Skeletal muscle tissue (tissue), 4 donors: ENCODE measurements around the gene FTO. TPM values are rescaled to one million over a fixed set of nuclear protein-coding genes. Genes with fewer than 3 reads are reported as not detected.

Experiments used
- H3K27ac ChIP-seq: one replicate; pipeline ENCODE4 v1.7.0; 2013; ENCODE audit warnings: mild to moderate bottlenecking, low read depth, low read length, inconsistent platforms
- H3K27me3 ChIP-seq, 3 donors: one replicate each; pipeline ENCODE4 v1.7.0; 2013; ENCODE audit warnings: low read length in 3 of 3; ENCODE audit not compliant: control insufficient read depth in 3 of 3, insufficient read depth in 3 of 3
- H3K36me3 ChIP-seq, 3 donors: one replicate each; pipeline ENCODE4 v1.7.0; 2013; ENCODE audit warnings: low read length in 3 of 3; ENCODE audit not compliant: control insufficient read depth in 3 of 3, insufficient read depth in 3 of 3
- H3K4me1 ChIP-seq, 3 donors: one replicate each; pipeline ENCODE4 v1.7.0; 2013; ENCODE audit warnings: low read length in 3 of 3, mild to moderate bottlenecking in 3 of 3; ENCODE audit not compliant: control insufficient read depth in 3 of 3, insufficient read depth in 3 of 3
- H3K4me3 ChIP-seq, 3 donors: one replicate each; pipeline ENCODE4 v1.7.0; 2013; ENCODE audit warnings: low read length in 3 of 3
- H3K9ac ChIP-seq, 3 donors: one replicate each; pipeline ENCODE4 v1.7.0; 2013; ENCODE audit warnings: low read length in 3 of 3, mild to moderate bottlenecking in 3 of 3, moderate library complexity in 2 of 3, low read depth in 1 of 3
- H3K9me3 ChIP-seq, 3 donors: one replicate each; pipeline ENCODE4 v1.7.0; 2013; ENCODE audit warnings: low read length in 3 of 3; ENCODE audit not compliant: control insufficient read depth in 3 of 3
- total RNA-seq: library from RNA; depleted of rRNA; stranded (reverse); fragments of >200 nt; gene quantifications from one replicate; pipeline ENCODE4 v1.2.3, GENCODE V29; 2014
- donor health status: Osteomylitis.

Gene FTO
- total RNA-seq, 1 donor from 2014 or later: 37.1 TPM

GRCh38 chr16:53925107-53925410 is 221.1 kb downstream of the FTO start:
- Histone ChIP-seq H3K27ac (no peak overlapping the region), H3K27me3 (no peaks in the 10 kb centered on the region), H3K4me3 (no peak overlapping the region), H3K4me1 (no peaks in the 10 kb centered on the region), H3K9me3 (no peaks in the 10 kb centered on the region), H3K9ac (no peak overlapping the region), H3K36me3 (no peaks in the 10 kb centered on the region)

- Histone ChIP-seq H3K27ac (no peak overlapping the region), H3K4me3 (no peak overlapping the region), H3K4me1 (no peaks in the 10 kb centered on the region), H3K36me3 (no peaks in the 10 kb centered on the region), H3K9me3 (no peaks in the 10 kb centered on the region), H3K9ac (no peak overlapping the region), H3K27me3 (no peaks in the 10 kb centered on the region)
These were observed 221.6 kb downstream of the FTO start for GRCh38 chr16:53925526-53925925.

- Histone ChIP-seq H3K9ac (no peak overlapping the region), H3K36me3 (no peaks in the 10 kb centered on the region), H3K4me3 (no peak overlapping the region), H3K27ac (no peak overlapping the region), H3K4me1 (no peaks in the 10 kb centered on the region), H3K27me3 (no peaks in the 10 kb centered on the region), H3K9me3 (no peaks in the 10 kb centered on the region)
These were observed 222.3 kb downstream of the FTO start for GRCh38 chr16:53926209-53926608.

GRCh38 chr16:53932975-53933374 is 229.0 kb downstream of the FTO start:
- no peaks in the 10 kb centered on the region for H3K9me3 ChIP-seq
- no peak overlapping the region for H3K4me3 ChIP-seq
- H3K27ac ChIP-seq: no peak overlapping the region
- no peak overlapping the region for H3K9ac ChIP-seq
- H3K36me3 ChIP-seq: peaks cover 3 to 10% (median 4%) of the 10 kb centered on the region in 3 donors
- H3K27me3 ChIP-seq: no peaks in the 10 kb centered on the region
- peaks cover 0 to 2% (median 0%) of the 10 kb centered on the region in 3 donors for H3K4me1 ChIP-seq

- Histone ChIP-seq H3K4me1 (peaks cover 0 to 2% (median 0%) of the 10 kb centered on the region in 3 donors), H3K27me3 (no peaks in the 10 kb centered on the region), H3K27ac (no peak overlapping the region), H3K9ac (no peak overlapping the region), H3K4me3 (no peak overlapping the region), H3K9me3 (no peaks in the 10 kb centered on the region), H3K36me3 (peaks cover 3 to 10% (median 4%) of the 10 kb centered on the region in 3 donors)
These were observed 229.5 kb downstream of the FTO start for GRCh38 chr16:53933407-53933806.

- no peak overlapping the region for H3K27ac ChIP-seq
- peaks cover 0 to 2% (median 0%) of the 10 kb centered on the region in 3 donors for H3K4me1 ChIP-seq
- H3K9ac ChIP-seq: no peak overlapping the region
- H3K27me3 ChIP-seq: no peaks in the 10 kb centered on the region
- no peak overlapping the region for H3K4me3 ChIP-seq
- H3K9me3 ChIP-seq: no peaks in the 10 kb centered on the region
- peaks cover 3 to 13% (median 4%) of the 10 kb centered on the region in 3 donors for H3K36me3 ChIP-seq
These were observed 232.1 kb downstream of the FTO start for GRCh38 chr16:53936052-53936451.

- H3K4me1 ChIP-seq: peaks cover 0 to 2% (median 0%) of the 10 kb centered on the region in 3 donors
- H3K27me3 ChIP-seq: no peaks in the 10 kb centered on the region
- H3K4me3 ChIP-seq: no peak overlapping the region
- H3K9ac ChIP-seq: no peak overlapping the region
- peaks cover 3 to 13% (median 4%) of the 10 kb centered on the region in 3 donors for H3K36me3 ChIP-seq
- H3K9me3 ChIP-seq: no peaks in the 10 kb centered on the region
- H3K27ac ChIP-seq: no peak overlapping the region
These were observed 232.6 kb downstream of the FTO start for GRCh38 chr16:53936529-53936928.

GRCh38 chr16:53937161-53937880 is 233.4 kb downstream of the FTO start:
- no peak overlapping the region for H3K27ac ChIP-seq
- no peak overlapping the region for H3K4me3 ChIP-seq
- no peaks in the 10 kb centered on the region for H3K27me3 ChIP-seq
- H3K9ac ChIP-seq: no peak overlapping the region
- H3K36me3 ChIP-seq: peaks cover 3 to 13% (median 4%) of the 10 kb centered on the region in 3 donors
- no peaks in the 10 kb centered on the region for H3K9me3 ChIP-seq
- peaks cover 0 to 2% (median 0%) of the 10 kb centered on the region in 3 donors for H3K4me1 ChIP-seq

- H3K9me3 ChIP-seq: no peaks in the 10 kb centered on the region
- H3K27me3 ChIP-seq: no peaks in the 10 kb centered on the region
- no peak overlapping the region for H3K27ac ChIP-seq
- no peak overlapping the region for H3K9ac ChIP-seq
- H3K36me3 ChIP-seq: peaks cover 0 to 2% (median 0%) of the 10 kb centered on the region in 3 donors
- no peak overlapping the region for H3K4me3 ChIP-seq
- peaks cover 4 to 11% (median 6%) of the 10 kb centered on the region in 3 donors for H3K4me1 ChIP-seq
These were observed 240.1 kb downstream of the FTO start for GRCh38 chr16:53944025-53944424.

GRCh38 chr16:53945996-53946395 is 242.0 kb downstream of the FTO start:
- Histone ChIP-seq H3K36me3 (no peaks in the 10 kb centered on the region), H3K9me3 (no peaks in the 10 kb centered on the region), H3K4me1 (peaks cover 4 to 11% (median 6%) of the 10 kb centered on the region in 3 donors), H3K4me3 (no peak overlapping the region), H3K27ac (no peak overlapping the region), H3K9ac (no peak overlapping the region), H3K27me3 (no peaks in the 10 kb centered on the region)
